Parathyroid adenoma (tissue), 2 donors: Measurements from ENCODE around the gene FNDC3B.

Experiments
- H2AFZ ChIP-seq: fragments of 300-600 bp; sonication (generic); one replicate; pipeline ENCODE4 v1.7.0; 2017; ENCODE audit warnings: antibody characterized with exemption, mild to moderate bottlenecking
- H3K27ac ChIP-seq: fragments of 300-600 bp; sonication (generic); one replicate; pipeline ENCODE4 v1.7.0; 2017
- H3K27me3 ChIP-seq: fragments of 300-600 bp; sonication (generic); one replicate; pipeline ENCODE4 v1.7.0; 2017; ENCODE audit warnings: low read length; ENCODE audit not compliant: control insufficient read depth, insufficient read depth
- H3K36me3 ChIP-seq: fragments of 300-600 bp; sonication (generic); one replicate; pipeline ENCODE4 v1.7.0; 2017; ENCODE audit warnings: low read length; ENCODE audit not compliant: control insufficient read depth, insufficient read depth
- H3K4me1 ChIP-seq: fragments of 300-600 bp; sonication (generic); one replicate; pipeline ENCODE4 v1.7.0; 2017; ENCODE audit warnings: control low read depth
- H3K4me2 ChIP-seq: fragments of 300-600 bp; sonication (generic); one replicate; pipeline ENCODE4 v1.7.0; 2017; ENCODE audit warnings: low read length
- H3K4me3 ChIP-seq: fragments of 300-600 bp; sonication (generic); one replicate; pipeline ENCODE4 v1.7.0; 2017; ENCODE audit warnings: low read depth, low read length
- H3K79me2 ChIP-seq: fragments of 300-600 bp; sonication (generic); one replicate; pipeline ENCODE4 v1.7.0; 2017; ENCODE audit warnings: control low read depth
- H3K9ac ChIP-seq: fragments of 300-600 bp; sonication (generic); one replicate; pipeline ENCODE4 v1.7.0; 2017; ENCODE audit warnings: mild to moderate bottlenecking
- H3K9me3 ChIP-seq: fragments of 300-600 bp; sonication (generic); one replicate; pipeline ENCODE4 v1.7.0; 2017; ENCODE audit warnings: low read length; ENCODE audit not compliant: control insufficient read depth
- TF ChIP-seq, protein P1 (sequence below): fragments of 300-600 bp; sonication (generic); IDR thresholded peaks from one replicate; pipeline ENCODE4 v1.7.0; 2017; ENCODE audit warnings: antibody characterized with exemption, mild to moderate bottlenecking
- donor health status: primary hyperparathyroidism.

FNDC3B gene

DNA sequence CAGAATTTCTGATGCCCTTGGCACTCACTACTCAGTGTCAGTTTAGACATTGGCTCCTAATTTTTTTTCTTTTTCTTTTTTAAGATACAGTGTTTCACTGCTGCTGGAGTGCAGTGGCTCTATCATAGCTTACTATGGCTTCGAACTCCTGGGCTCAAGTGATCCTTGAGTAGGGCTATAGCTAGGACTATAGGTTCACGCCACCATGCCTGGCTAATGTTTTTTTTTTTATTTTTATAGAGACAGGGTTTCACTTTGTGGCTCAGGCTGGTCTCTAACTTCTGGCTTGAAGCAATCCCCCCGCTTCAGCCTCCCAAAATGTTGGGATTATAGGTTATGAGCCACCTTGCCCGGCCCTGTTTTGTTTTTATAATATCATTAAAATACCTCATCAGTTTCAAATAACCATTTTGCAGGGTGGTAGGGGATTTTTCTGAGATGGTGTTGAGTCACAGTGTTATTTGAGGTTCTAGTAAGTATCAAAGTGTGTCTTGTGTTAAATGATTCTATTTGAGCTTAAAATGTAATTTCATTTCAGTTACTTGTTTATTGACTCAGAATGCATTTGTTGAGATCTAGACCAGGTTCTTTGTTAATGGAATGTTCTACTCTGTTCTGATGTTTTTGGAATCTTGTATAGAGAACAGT, 7.0 kb downstream of the FNDC3B start:
- Histone ChIP-seq H2AFZ (no peak overlapping the region), H3K27ac (no peak overlapping the region), H3K4me1 (no peaks in the 10 kb centered on the region), H3K27me3 (no peaks in the 10 kb centered on the region), H3K9ac (no peak overlapping the region), H3K4me2 (no peak overlapping the region), H3K79me2 (peaks cover 2% of the 10 kb centered on the region), H3K4me3 (no peak overlapping the region), H3K36me3 (no peaks in the 10 kb centered on the region), H3K9me3 (no peaks in the 10 kb centered on the region)
- TF ChIP-seq, protein P1, sequence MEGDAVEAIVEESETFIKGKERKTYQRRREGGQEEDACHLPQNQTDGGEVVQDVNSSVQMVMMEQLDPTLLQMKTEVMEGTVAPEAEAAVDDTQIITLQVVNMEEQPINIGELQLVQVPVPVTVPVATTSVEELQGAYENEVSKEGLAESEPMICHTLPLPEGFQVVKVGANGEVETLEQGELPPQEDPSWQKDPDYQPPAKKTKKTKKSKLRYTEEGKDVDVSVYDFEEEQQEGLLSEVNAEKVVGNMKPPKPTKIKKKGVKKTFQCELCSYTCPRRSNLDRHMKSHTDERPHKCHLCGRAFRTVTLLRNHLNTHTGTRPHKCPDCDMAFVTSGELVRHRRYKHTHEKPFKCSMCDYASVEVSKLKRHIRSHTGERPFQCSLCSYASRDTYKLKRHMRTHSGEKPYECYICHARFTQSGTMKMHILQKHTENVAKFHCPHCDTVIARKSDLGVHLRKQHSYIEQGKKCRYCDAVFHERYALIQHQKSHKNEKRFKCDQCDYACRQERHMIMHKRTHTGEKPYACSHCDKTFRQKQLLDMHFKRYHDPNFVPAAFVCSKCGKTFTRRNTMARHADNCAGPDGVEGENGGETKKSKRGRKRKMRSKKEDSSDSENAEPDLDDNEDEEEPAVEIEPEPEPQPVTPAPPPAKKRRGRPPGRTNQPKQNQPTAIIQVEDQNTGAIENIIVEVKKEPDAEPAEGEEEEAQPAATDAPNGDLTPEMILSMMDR: no peak

GRCh38 chr3:172047567-172048115, 8.3 kb downstream of the FNDC3B start:
- Histone ChIP-seq H3K9me3 (no peaks in the 10 kb centered on the region), H3K36me3 (no peaks in the 10 kb centered on the region), H3K9ac (no peak overlapping the region), H3K4me1 (no peaks in the 10 kb centered on the region), H3K4me3 (no peak overlapping the region), H3K79me2 (peaks cover 5% of the 10 kb centered on the region), H3K27ac (no peak overlapping the region), H2AFZ (no peak overlapping the region), H3K27me3 (no peaks in the 10 kb centered on the region), H3K4me2 (no peak overlapping the region)
- TF ChIP-seq, protein P1: no peak

GRCh38 chr3:172048599-172048998, 9.2 kb downstream of the FNDC3B start:
- H3K4me2 ChIP-seq: no peak overlapping the region
- H3K27me3 ChIP-seq: no peaks in the 10 kb centered on the region
- H2AFZ ChIP-seq: no peak overlapping the region
- no peaks in the 10 kb centered on the region for H3K4me1 ChIP-seq
- no peak overlapping the region for H3K4me3 ChIP-seq
- H3K79me2 ChIP-seq: peaks cover 12% of the 10 kb centered on the region
- no peak overlapping the region for H3K9ac ChIP-seq
- no peaks in the 10 kb centered on the region for H3K36me3 ChIP-seq
- TF ChIP-seq, protein P1: no peak
- H3K27ac ChIP-seq: no peak overlapping the region
- H3K9me3 ChIP-seq: no peaks in the 10 kb centered on the region

- H3K4me3 ChIP-seq: no peak overlapping the region
- H3K9ac ChIP-seq: no peak overlapping the region
- no peaks in the 10 kb centered on the region for H3K27me3 ChIP-seq
- TF ChIP-seq, protein P1: no peak
- H3K79me2 ChIP-seq: peaks cover 18% of the 10 kb centered on the region
- no peaks in the 10 kb centered on the region for H3K36me3 ChIP-seq
- no peak overlapping the region for H3K4me2 ChIP-seq
- no peaks in the 10 kb centered on the region for H3K9me3 ChIP-seq
- no peak overlapping the region for H2AFZ ChIP-seq
- no peak overlapping the region for H3K27ac ChIP-seq
- no peaks in the 10 kb centered on the region for H3K4me1 ChIP-seq
Measured at GRCh38 chr3:172051310-172051956, 12.1 kb downstream of the FNDC3B start.
